ENCODE data around the gene MAPK8IP3. TPM values are rescaled to one million over a fixed set of nuclear protein-coding genes. Genes with fewer than 3 reads are reported as not detected.

The MAPK8IP3 gene
- total RNA-seq, 6 experiments from 2014 or later = 34.3 to 39.9 (median 37.1) TPM

DNA sequence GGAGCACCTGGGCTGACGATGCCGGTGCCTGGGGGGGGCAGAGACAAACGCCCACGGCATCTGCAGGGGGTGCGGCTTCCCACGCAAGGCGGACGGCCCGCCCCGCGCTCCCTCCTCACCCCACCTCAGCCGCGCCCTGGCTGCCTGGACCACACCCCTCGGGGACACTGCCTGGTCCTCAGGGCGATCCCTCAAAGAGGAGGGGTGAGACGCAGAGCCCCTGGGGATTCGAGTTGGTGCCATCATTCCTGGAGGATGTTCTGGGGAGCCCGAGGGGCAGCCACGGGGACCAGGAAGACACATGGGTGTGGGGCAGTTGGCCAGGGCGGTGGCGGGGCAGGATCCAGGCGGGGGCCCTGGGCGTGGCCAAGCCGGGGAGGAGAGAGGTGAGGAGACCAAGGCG is 83.6 kb downstream of the MAPK8IP3 start:
- DNase-seq = no peak
- Mint-ChIP-seq H3K36me3 (ENCODE audit: low read depth) (peaks cover 4% of the 10 kb centered on the region; the same call in 1 of the 2 replicates), H3K4me1 (ENCODE audit: low read depth) (no peaks in the 10 kb centered on the region), H3K9me3 (no peaks in the 10 kb centered on the region), H3K27me3 (ENCODE audit: insufficient read depth) (peaks cover 2% of the 10 kb centered on the region; the same call in 1 of the 2 replicates), H3K4me3 (no peak overlapping the region), H3K27ac (no peak overlapping the region)
- TF ChIP-seq, protein P1, sequence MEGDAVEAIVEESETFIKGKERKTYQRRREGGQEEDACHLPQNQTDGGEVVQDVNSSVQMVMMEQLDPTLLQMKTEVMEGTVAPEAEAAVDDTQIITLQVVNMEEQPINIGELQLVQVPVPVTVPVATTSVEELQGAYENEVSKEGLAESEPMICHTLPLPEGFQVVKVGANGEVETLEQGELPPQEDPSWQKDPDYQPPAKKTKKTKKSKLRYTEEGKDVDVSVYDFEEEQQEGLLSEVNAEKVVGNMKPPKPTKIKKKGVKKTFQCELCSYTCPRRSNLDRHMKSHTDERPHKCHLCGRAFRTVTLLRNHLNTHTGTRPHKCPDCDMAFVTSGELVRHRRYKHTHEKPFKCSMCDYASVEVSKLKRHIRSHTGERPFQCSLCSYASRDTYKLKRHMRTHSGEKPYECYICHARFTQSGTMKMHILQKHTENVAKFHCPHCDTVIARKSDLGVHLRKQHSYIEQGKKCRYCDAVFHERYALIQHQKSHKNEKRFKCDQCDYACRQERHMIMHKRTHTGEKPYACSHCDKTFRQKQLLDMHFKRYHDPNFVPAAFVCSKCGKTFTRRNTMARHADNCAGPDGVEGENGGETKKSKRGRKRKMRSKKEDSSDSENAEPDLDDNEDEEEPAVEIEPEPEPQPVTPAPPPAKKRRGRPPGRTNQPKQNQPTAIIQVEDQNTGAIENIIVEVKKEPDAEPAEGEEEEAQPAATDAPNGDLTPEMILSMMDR (IDR thresholded peaks at IDR 0.05) = no peak

DNA sequence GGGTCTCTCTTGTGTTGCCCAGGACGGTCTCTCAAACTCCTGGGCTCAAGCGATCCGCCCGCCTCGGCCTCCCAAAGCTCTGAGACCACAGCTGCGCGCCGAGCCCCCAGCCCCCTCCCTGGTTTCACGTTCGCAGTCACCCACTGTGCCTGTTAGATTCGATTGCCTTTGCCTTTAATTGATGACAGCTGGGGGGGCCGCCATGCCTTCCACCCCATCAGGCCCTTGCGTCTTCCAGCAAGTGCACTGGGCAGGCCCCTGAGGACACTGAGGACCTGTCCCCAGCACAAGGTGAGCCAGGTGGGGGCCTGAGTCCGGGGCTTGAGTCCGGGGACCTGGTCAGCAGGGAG is 84.2 kb downstream of the MAPK8IP3 start:
- peaks cover 2% of the 10 kb centered on the region; the same call in 1 of the 2 replicates for H3K27me3 Mint-ChIP-seq (ENCODE audit: insufficient read depth)
- H3K36me3 Mint-ChIP-seq (ENCODE audit: low read depth) = peaks cover 4% of the 10 kb centered on the region; the same call in 1 of the 2 replicates
- H3K4me1 Mint-ChIP-seq (ENCODE audit: low read depth) = no peaks in the 10 kb centered on the region
- H3K9me3 Mint-ChIP-seq = no peaks in the 10 kb centered on the region
- no peak overlapping the region for H3K27ac Mint-ChIP-seq
- no peak for DNase-seq
- no peak overlapping the region for H3K4me3 Mint-ChIP-seq
- TF ChIP-seq, protein P1 (IDR thresholded peaks at IDR 0.05) = no peak

DNA sequence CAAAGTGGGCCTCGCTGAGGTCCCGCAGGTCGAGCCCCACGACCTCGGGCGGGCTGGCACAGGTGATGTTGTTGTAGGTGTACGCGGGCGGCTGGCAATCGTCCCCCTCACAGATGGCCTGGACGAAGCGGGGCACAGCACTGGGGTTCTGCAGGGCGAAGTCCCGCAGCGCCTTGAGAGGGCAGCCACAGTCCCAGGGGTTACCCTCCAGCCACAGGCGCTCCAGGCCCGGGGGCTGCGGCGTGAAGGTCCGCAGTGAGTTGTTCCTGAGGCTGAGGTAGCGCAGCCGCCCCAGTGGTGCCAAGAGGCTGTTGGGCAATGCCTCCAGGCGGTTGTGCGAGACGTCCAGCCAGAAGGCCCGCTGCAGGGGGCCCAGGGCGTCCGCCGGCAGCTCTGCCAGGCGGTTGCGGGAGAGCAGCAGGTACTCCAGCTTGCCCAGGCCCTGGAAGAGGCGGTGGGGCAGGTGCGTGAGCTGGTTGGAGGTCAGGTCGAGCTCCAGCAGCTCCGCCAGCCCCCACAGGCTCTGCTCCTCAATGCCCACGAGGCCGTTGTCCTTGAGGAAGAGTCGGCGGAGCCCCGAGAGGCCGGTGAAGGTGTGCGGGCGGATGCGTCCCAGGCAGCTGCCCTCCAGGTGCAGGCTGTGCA is 84.7 kb downstream of the MAPK8IP3 start:
- H3K27ac Mint-ChIP-seq = no peak overlapping the region
- DNase-seq = no peak
- no peaks in the 10 kb centered on the region for H3K9me3 Mint-ChIP-seq
- H3K4me3 Mint-ChIP-seq = no peak overlapping the region
- H3K4me1 Mint-ChIP-seq (ENCODE audit: low read depth) = no peaks in the 10 kb centered on the region
- H3K27me3 Mint-ChIP-seq (ENCODE audit: insufficient read depth) = peaks cover 2% of the 10 kb centered on the region; the same call in 1 of the 2 replicates
- peaks cover 4% of the 10 kb centered on the region; the same call in 1 of the 2 replicates for H3K36me3 Mint-ChIP-seq (ENCODE audit: low read depth)
- TF ChIP-seq, protein P1 (IDR thresholded peaks at IDR 0.05) = no peak

DNA sequence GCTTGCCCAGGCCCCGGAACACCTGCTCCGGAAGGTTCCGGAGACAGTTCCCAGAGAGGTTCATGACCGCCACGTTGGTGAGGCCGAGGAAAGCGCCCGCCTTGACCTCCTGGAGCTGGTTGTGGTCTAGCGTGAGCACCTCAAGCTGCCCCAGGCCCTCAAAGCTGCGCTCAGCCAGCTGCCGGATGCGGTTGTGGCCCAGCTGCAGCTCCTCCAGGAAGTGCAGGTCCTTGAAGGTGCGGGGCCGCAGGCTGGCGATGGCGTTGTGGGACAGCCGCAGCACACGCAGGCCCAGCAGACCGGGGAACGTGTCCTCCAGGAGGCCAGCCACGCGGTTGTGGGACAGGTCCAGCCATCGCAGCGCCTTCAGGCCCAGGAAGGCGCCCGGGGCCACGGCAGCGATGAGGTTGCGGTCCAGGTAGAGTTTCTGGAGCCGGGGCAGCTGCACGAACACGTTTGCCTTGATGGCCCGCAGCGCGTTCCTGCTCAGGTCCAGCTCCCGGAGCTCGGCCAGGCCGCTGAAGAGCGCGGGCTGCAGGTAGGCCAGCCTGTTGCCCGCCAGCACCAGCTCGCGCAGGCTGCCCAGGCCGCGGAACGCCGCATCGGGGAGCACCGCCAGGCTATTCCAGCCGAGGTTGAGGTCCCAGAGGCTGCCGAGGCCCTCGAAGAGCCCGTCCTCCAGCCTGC is 85.4 kb downstream of the MAPK8IP3 start:
- H3K36me3 Mint-ChIP-seq (ENCODE audit: low read depth) = peaks cover 4% of the 10 kb centered on the region; the same call in 1 of the 2 replicates
- H3K9me3 Mint-ChIP-seq = no peaks in the 10 kb centered on the region
- TF ChIP-seq, protein P1 (IDR thresholded peaks at IDR 0.05) = no peak
- H3K27ac Mint-ChIP-seq = no peak overlapping the region
- H3K27me3 Mint-ChIP-seq (ENCODE audit: insufficient read depth) = peaks cover 2% of the 10 kb centered on the region; the same call in 1 of the 2 replicates
- H3K4me3 Mint-ChIP-seq = no peak overlapping the region
- H3K4me1 Mint-ChIP-seq (ENCODE audit: low read depth) = no peaks in the 10 kb centered on the region
- no peak for DNase-seq

DNA sequence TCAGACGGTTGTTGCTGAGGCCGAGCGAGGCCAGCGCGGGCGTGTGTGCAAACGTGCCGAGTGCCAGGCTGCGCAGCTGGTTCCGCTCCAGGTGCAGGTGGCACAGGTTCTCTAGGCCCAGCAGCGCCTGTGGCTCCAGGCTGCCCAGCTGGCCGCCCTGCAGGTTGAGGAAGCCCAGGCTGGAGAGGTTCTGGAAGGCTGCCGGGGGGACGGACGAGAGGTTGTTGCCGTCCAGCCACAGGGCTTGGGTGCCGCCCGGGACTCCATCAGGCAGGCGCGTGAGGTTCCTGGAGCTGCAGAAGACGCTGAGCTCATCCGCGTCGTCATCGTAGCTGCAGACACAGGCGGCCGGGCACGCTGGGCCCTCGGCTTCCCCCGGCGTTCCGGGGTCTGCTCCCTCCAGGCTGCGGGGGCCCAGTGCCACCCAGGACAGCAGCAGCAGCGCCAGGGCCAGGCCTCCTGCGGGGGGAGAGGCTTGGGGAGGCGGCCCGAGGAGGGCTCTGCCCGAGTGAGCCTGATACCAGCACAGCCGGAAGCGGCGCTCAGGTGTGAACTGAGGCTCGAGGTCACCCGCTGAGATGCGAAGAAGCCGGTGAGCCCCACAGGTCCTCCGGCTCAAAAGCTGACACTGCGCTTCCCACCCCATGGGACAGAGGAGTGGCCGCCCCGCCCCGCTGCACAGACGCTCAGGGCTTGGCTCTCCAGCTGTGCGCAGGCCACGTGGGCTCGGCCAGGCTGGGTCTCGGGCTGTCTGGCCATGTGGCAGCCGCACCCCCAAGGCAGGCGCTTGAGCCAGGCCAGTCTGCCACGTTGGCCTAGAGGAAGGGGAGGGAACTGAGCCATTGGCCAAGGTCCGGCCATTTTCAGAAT is 86.2 kb downstream of the MAPK8IP3 start:
- Mint-ChIP-seq H3K4me3 (no peak overlapping the region), H3K36me3 (ENCODE audit: low read depth) (peaks cover 10% of the 10 kb centered on the region; the same call in 1 of the 2 replicates), H3K27ac (no peak overlapping the region), H3K4me1 (ENCODE audit: low read depth) (no peaks in the 10 kb centered on the region), H3K9me3 (peaks cover 6% of the 10 kb centered on the region), H3K27me3 (ENCODE audit: insufficient read depth) (peaks cover under 1% of the 10 kb centered on the region; the same call in 1 of the 2 replicates)
- no peak for DNase-seq
- TF ChIP-seq, protein P1 (IDR thresholded peaks at IDR 0.05) = no peak

Measured in HFFc6 (cell line).